ENCODE measurements around the gene PHF20. TPM values are rescaled to one million over a fixed set of nuclear protein-coding genes. Genes with fewer than 3 reads are reported as not detected.

The PHF20 gene
- total and polyA plus RNA-seq, 2 of the 13 experiments (the other 11 are each of a cell fraction or from before 2014, with no cell fraction given), result 22.8 to 34.1 TPM

DNA sequence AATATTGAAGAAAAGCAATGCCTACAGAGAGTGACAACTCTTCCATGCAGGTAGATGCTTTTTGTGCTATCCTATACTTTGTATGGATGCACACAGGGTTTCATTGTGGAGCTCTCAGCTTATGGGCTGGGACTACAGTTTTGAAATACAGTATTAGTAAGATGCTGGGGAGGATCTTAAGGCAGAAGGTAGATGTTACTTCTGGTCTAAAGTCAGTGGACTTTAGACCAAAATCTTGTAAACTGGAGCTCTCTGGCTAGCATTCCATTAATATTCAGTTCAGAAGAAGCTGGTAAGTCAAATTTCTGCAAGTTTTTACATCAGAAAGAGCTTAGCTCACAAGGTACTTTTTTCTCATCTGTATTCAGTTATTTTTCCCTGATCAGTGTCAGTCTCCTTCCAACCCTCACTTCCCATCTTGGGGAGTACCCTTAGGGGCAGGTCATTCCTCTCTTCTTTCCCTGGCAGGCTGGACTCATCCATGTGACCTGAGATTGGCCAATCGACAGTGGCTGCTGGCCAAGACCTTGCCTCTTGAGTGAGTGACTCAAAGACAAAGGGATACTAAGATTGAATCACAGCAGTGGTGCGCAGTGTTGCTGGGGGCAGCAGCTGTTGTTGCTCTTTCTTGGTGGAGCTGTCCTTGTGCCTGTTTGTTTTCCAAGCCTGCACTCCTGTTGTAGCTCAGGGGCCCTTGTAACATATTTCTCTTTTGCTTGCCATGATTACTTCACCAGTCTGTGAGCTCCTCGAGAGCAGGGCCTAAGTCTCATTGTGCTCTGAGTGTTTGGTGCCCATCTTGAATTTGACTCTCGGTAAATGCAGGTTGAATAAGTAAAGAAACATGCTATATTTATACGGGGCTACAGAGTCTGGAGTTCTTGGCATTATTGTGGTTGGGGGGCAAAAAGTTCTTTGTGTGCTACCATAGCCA, 2.8 kb upstream of the PHF20 start (continued):
- TF ChIP-seq, protein P1, sequence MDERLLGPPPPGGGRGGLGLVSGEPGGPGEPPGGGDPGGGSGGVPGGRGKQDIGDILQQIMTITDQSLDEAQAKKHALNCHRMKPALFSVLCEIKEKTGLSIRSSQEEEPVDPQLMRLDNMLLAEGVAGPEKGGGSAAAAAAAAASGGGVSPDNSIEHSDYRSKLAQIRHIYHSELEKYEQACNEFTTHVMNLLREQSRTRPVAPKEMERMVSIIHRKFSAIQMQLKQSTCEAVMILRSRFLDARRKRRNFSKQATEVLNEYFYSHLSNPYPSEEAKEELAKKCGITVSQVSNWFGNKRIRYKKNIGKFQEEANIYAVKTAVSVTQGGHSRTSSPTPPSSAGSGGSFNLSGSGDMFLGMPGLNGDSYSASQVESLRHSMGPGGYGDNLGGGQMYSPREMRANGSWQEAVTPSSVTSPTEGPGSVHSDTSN (CRISPR knock-in tag; IDR thresholded peaks at IDR 0.05), result peak; percentile 25; the same call in 1 of the 2 replicates
- TF ChIP-seq KAT8 (CRISPR knock-in tag; IDR thresholded peaks at IDR 0.05) (peak; percentile 91), ZNF562 (CRISPR knock-in tag; IDR thresholded peaks at IDR 0.05; ENCODE audit: borderline replicate concordance) (no peak), PLRG1 (conservative IDR thresholded peaks at IDR 0.05) (no peak), ONECUT2 (CRISPR knock-in tag; IDR thresholded peaks at IDR 0.05) (no peak), SMARCC2 (IDR thresholded peaks at IDR 0.05) (0 out of 2 replicates have a peak, but pooled peaks have one; percentile 56), SAP130 (CRISPR knock-in tag; IDR thresholded peaks at IDR 0.05; ENCODE audit: low read depth) (peak; percentile 70), ZNF790 (CRISPR knock-in tag; IDR thresholded peaks at IDR 0.05; ENCODE audit: borderline replicate concordance) (no peak), ZNF543 (CRISPR knock-in tag; IDR thresholded peaks at IDR 0.05) (no peak)
- TF ChIP-seq, protein P2, sequence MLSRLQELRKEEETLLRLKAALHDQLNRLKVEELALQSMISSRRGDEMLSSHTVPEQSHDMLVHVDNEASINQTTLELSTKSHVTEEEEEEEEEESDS (CRISPR knock-in tag; IDR thresholded peaks at IDR 0.05; ENCODE audit: borderline replicate concordance), result no peak

DNA sequence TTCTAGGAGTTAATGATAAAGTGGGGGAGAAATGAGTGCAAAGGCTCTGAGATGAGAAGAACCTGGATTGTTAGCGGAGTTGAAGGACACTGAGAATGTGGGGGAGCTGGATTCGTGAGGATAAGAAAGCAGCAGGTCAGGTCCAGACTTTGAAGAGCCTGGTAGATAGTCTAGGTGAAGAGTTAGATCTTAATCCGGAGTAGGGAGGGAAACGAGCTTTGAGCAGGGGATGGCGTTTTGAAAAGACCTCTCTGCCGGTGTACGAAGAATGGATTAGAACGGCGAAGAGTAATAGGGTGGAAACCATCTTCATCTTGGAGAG, 487 bp upstream of the PHF20 start:
- Histone ChIP-seq H3K36me3 (replicated peaks in 1 of 2; ENCODE audit: control insufficient read depth in 1 of 2, insufficient read depth in 2 of 2, low read length in 2 of 2) (peaks cover 0 to 8% of the 10 kb centered on the region in 2 experiments; a peak in 1 of 5 replicates), H3K4me1 (ENCODE audit: insufficient read depth, low read length) (peaks cover 66% of the 10 kb centered on the region), H2AFZ (ENCODE audit: low read length) (peak overlapping the region; percentile 47), H3K4me3 (replicated peaks in 1 of 3; ENCODE audit: insufficient read depth in 1 of 3, low read depth in 2 of 3, low read length in 3 of 3) (peak overlapping the region in 2 of 3 experiments; percentile 81 to 85; a peak in 3 of 6 replicates), H3K9ac (ENCODE audit: insufficient read depth, low read depth, low read length) (peak overlapping the region; percentile 83), H3K27ac (ENCODE audit: extremely low read length, insufficient read depth, low read length) (peak overlapping the region; percentile 1), H3K27me3 (ENCODE audit: control insufficient read depth in 1 of 2, insufficient read depth in 2 of 2, low read length in 2 of 2) (no peaks in the 10 kb centered on the region; a peak in 1 of 5 replicates), H3K4me2 (ENCODE audit: low read depth, low read length) (peak overlapping the region; percentile 93), H4K20me1 (ENCODE audit: insufficient read depth, low read length) (no peaks in the 10 kb centered on the region), H3K9me3 (ENCODE audit: low read length) (no peaks in the 10 kb centered on the region), H3K79me2 (ENCODE audit: insufficient read depth, low read length) (peaks cover 31% of the 10 kb centered on the region)
- DNase-seq (ENCODE audit: low spot score) (no peak), FAIRE-seq (no peak), ATAC-seq (no peak)
- WGBS (ENCODE audit: low lambda C conversion rate), result 81% methylated on average over 9 of the region's 9 CpGs
- intact Hi-C loops (cut with micrococcal nuclease; ENCODE audit: unreplicated experiment), result no loop called here
- CTCF ChIA-PET (ENCODE audit: low intra/inter-chr PET ratio, low total read pairs), result no interaction called here
- POLR2A ChIA-PET, result interaction anchor here (0.6 to 16.6 kb wide), 26 partner anchors 9 to 317 kb away, joined by 3 to 461 read pairs (median 6); partner anchors contain the start of genes CEP250, CPNE1, ERGIC3 and NFS1
- in situ Hi-C loops (cut with HindIII; ENCODE audit: extremely low pct_ligation_motif_present, low pct_unique_long_range_greater_than_20kb), result no loop called here
- TSS peak; percentile 79 for BruUV-seq (replicated peaks)
- TF ChIP-seq ZSCAN31 (CRISPR knock-in tag; IDR thresholded peaks at IDR 0.05; ENCODE audit: low read depth), result no peak
- TF ChIP-seq, protein P3, sequence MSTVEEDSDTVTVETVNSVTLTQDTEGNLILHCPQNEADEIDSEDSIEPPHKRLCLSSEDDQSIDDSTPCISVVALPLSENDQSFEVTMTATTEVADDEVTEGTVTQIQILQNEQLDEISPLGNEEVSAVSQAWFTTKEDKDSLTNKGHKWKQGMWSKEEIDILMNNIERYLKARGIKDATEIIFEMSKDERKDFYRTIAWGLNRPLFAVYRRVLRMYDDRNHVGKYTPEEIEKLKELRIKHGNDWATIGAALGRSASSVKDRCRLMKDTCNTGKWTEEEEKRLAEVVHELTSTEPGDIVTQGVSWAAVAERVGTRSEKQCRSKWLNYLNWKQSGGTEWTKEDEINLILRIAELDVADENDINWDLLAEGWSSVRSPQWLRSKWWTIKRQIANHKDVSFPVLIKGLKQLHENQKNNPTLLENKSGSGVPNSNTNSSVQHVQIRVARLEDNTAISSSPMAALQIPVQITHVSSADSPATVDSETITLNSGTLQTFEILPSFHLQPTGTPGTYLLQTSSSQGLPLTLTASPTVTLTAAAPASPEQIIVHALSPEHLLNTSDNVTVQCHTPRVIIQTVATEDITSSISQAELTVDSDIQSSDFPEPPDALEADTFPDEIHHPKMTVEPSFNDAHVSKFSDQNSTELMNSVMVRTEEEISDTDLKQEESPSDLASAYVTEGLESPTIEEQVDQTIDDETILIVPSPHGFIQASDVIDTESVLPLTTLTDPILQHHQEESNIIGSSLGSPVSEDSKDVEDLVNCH (CRISPR knock-in tag; IDR thresholded peaks at IDR 0.05), result 0 out of 2 replicates have a peak, but pooled peaks have one; percentile 12
- TF ChIP-seq, protein P4, sequence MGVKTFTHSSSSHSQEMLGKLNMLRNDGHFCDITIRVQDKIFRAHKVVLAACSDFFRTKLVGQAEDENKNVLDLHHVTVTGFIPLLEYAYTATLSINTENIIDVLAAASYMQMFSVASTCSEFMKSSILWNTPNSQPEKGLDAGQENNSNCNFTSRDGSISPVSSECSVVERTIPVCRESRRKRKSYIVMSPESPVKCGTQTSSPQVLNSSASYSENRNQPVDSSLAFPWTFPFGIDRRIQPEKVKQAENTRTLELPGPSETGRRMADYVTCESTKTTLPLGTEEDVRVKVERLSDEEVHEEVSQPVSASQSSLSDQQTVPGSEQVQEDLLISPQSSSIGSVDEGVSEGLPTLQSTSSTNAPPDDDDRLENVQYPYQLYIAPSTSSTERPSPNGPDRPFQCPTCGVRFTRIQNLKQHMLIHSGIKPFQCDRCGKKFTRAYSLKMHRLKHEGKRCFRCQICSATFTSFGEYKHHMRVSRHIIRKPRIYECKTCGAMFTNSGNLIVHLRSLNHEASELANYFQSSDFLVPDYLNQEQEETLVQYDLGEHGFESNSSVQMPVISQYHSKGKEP (CRISPR knock-in tag; IDR thresholded peaks at IDR 0.05), result no peak
- TF ChIP-seq, protein P5, sequence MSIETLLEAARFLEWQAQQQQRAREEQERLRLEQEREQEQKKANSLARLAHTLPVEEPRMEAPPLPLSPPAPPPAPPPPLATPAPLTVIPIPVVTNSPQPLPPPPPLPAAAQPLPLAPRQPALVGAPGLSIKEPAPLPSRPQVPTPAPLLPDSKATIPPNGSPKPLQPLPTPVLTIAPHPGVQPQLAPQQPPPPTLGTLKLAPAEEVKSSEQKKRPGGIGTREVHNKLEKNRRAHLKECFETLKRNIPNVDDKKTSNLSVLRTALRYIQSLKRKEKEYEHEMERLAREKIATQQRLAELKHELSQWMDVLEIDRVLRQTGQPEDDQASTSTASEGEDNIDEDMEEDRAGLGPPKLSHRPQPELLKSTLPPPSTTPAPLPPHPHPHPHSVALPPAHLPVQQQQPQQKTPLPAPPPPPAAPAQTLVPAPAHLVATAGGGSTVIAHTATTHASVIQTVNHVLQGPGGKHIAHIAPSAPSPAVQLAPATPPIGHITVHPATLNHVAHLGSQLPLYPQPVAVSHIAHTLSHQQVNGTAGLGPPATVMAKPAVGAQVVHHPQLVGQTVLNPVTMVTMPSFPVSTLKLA (IDR thresholded peaks at IDR 0.05), result no peak
- no peak for TF ChIP-seq TCF7L2 (IDR thresholded peaks at IDR 0.05; ENCODE audit: low read depth, low read length)
- TF ChIP-seq ZNF180 (CRISPR knock-in tag; IDR thresholded peaks at IDR 0.05; ENCODE audit: borderline replicate concordance, low read depth), result no peak
